Coronary artery (tissue), 2 donors: ENCODE measurements around the gene FZD10.

Experiments
- DNase-seq: peaks from one replicate; pipeline ENCODE4 v3.0.0-alpha.2; 2017; ENCODE audit warnings: low spot score
- H3K27ac ChIP-seq, 2 donors: fragments of 200-600 bp; sonication (generic); one replicate each; pipeline ENCODE4 v1.5.1; 2016 to 2019
- H3K4me3 ChIP-seq: fragments of 200-600 bp; sonication (generic); 2 replicates; pipeline ENCODE4 v1.5.1; 2016; ENCODE audit warnings: mild to moderate bottlenecking, moderate library complexity
- TF ChIP-seq, protein P1 (sequence below): fragments of 200-600 bp; sonication (generic); IDR thresholded peaks from one replicate; pipeline ENCODE4 v1.5.1; 2019; ENCODE audit warnings: antibody characterized with exemption

The FZD10 gene

DNA sequence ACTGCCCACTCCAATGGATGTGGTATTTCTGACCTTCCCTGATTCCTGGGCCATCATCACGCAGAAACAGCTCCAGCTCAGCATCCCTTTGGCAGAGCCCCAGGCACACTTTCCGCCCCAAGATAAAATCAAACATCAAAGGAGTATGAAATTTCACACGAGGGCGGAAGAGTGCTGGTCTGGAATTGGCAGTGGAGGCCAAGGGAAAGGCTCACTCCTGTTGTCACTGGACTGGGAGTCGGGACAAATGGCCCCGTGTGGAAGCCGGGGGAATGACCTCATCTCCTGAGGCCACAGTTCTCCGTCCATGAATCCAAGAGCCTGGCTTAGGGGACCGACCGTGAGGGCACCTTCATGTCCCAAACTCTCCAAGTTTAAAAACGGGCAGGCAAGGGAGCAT is 40.9 kb downstream of the FZD10 start:
- peak; percentile 45 for DNase-seq
- Histone ChIP-seq H3K27ac (no peak overlapping the region), H3K4me3 (no peak overlapping the region)
- TF ChIP-seq, protein P1, sequence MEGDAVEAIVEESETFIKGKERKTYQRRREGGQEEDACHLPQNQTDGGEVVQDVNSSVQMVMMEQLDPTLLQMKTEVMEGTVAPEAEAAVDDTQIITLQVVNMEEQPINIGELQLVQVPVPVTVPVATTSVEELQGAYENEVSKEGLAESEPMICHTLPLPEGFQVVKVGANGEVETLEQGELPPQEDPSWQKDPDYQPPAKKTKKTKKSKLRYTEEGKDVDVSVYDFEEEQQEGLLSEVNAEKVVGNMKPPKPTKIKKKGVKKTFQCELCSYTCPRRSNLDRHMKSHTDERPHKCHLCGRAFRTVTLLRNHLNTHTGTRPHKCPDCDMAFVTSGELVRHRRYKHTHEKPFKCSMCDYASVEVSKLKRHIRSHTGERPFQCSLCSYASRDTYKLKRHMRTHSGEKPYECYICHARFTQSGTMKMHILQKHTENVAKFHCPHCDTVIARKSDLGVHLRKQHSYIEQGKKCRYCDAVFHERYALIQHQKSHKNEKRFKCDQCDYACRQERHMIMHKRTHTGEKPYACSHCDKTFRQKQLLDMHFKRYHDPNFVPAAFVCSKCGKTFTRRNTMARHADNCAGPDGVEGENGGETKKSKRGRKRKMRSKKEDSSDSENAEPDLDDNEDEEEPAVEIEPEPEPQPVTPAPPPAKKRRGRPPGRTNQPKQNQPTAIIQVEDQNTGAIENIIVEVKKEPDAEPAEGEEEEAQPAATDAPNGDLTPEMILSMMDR: no peak

- Histone ChIP-seq H3K27ac (no peak overlapping the region), H3K4me3 (no peak overlapping the region)
- TF ChIP-seq, protein P1: no peak
- peak; percentile 31 for DNase-seq
These were observed 42.3 kb downstream of the FZD10 start for GRCh38 chr12:130204541-130204953.

DNA sequence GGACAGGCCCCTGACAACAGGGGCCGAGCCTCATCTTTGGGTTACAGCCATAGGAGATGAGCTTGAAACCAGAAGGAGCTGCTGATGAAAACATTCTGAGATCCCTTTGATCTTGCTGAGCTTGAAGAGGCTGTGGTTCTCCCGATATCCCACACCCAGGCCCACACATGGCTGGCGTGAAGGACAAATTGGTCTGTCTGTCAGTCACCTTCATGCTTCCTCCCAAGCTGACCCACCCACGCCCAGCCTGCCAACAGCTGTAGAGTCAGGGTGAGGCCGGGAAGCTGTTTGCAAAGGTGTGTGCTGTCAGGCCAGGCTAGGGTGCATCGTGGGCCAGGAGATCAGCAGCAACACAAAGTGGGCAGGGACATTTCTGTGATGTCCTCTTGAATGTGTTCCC is 43.2 kb downstream of the FZD10 start:
- no peak overlapping the region for H3K4me3 ChIP-seq
- DNase-seq: peak; percentile 3
- TF ChIP-seq, protein P1: no peak
- H3K27ac ChIP-seq: no peak overlapping the region

- no peak overlapping the region for H3K4me3 ChIP-seq
- TF ChIP-seq, protein P1: no peak
- no peak overlapping the region for H3K27ac ChIP-seq
- no peak for DNase-seq
These were observed 50.2 kb downstream of the FZD10 start for GRCh38 chr12:130212384-130212989.

- no peak overlapping the region for H3K4me3 ChIP-seq
- H3K27ac ChIP-seq: no peak overlapping the region
- no peak for DNase-seq
- TF ChIP-seq, protein P1: no peak
These were observed 51.0 kb downstream of the FZD10 start for GRCh38 chr12:130213249-130213648.

DNA sequence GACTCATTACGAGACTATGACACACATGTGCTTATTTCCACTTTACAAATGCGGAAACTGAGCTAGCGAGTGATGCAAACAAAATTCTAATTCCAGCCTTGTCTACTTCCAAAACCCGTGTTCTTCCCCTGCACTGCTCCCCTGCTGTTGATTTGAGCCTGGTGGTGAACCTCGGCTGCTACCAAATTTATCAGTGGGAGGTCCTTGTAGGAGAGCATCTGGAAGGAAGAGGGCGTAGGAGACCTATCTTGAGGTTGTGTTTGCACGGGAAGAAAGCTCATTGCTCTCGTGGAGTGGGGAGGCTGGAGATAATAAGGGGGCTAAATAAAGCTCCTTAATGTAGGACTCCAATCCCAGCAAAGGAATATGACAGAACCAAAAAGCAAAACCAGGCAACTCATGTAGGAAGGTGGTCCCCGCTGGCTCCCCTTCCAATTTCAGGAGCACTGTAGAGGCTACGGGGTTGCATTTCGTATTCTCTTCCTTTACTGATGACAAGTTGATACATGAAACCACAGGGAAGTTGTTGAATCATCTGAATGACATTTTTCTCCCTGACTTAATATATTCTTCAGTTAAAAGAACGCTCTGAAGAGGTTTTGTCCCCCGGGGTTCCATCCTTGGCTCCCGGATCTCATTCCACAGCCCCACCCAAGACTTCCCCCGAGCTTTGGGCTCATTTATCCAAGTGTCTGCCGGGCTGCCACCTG is 52.6 kb downstream of the FZD10 start:
- H3K4me3 ChIP-seq: no peak overlapping the region

More for the DNA sequence above, 52.6 kb downstream of the FZD10 start:
- H3K27ac ChIP-seq: no peak overlapping the region
- no peak for DNase-seq
- TF ChIP-seq, protein P1: no peak
